K562 (cell line): Measurements from ENCODE around the gene AGMO. TPM values are rescaled to one million over a fixed set of nuclear protein-coding genes. Genes with fewer than 3 reads are reported as not detected.

Experiments used
- ATAC-seq: fragments of 200-7000 bp; cut with Tn5 transposase; 3 replicates; pipeline ENCODE4 v1.9.1; 2020; ENCODE audit warnings: moderate library complexity
- BruUV-seq: library from RNA; stranded (reverse); fragments of 400-500 nt; replicated peaks from 2 replicates; lab custom pipeline; 2021; lab: Mats Ljungman, UMichigan
- CTCF ChIA-PET: fragments of 300-600 bp; formaldehyde crosslinking; extraction: SDS; loops from one replicate; lab custom pipeline; 2021; ENCODE audit warnings: low intra/inter-chr PET ratio; lab: Yijun Ruan, JAX
- POLR2A ChIA-PET: fragments of 300-600, 350-650 bp; sonication (Branson Sonifier 250); formaldehyde crosslinking; extraction: SDS; loops from one replicate; lab custom pipeline; 2021; ENCODE audit warnings: antibody characterized with exemption, inconsistent platforms; lab: Yijun Ruan, JAX
- DNase-seq, 4 experiments: peaks; one replicate each; pipeline versions ENCODE4 v3.0.0 to v3.0.0-alpha.2; 2011 to 2018; ENCODE audit warnings: low spot score in 3 of 4, mixed read lengths in 3 of 4; ENCODE audit errors: extremely low read depth in 1 of 4
- FAIRE-seq: peaks from 2 replicates; lab custom pipeline; 2011; peaks lifted over from hg19 to GRCh38; lab: Jason Lieb, UNC
- H2AFZ ChIP-seq: 2 replicates; pipeline ENCODE4 v1.6.0; 2011; ENCODE audit warnings: low read depth, low read length, control low read depth, inconsistent platforms
- H3K27ac ChIP-seq: fragments of 200-600 bp; 3 replicates; pipeline ENCODE4 v1.8.0; 2011; ENCODE audit warnings: low read depth, mild to moderate bottlenecking, control low read depth, inconsistent platforms, low read length, moderate library complexity, mixed read lengths; ENCODE audit errors: extremely low read depth
- H3K27me3 ChIP-seq, 2 experiments: fragments of 300-600 bp in 1 of 2; 2 replicates in 1 of 2; 3 replicates in 1 of 2; pipeline versions ENCODE4 v1.6.0 to v1.8.0; 2011; ENCODE audit warnings: inconsistent platforms in 2 of 2, low read length in 2 of 2, mild to moderate bottlenecking in 1 of 2, mixed read lengths in 1 of 2, moderate library complexity in 1 of 2; ENCODE audit not compliant: control insufficient read depth in 2 of 2, insufficient read depth in 2 of 2
- H3K36me3 ChIP-seq: fragments of 300-600 bp; 3 replicates; pipeline ENCODE4 v1.8.0; 2011; ENCODE audit warnings: mild to moderate bottlenecking, low read length, inconsistent platforms; ENCODE audit not compliant: control insufficient read depth, insufficient read depth
- H3K4me1 ChIP-seq, 2 experiments: fragments of 200-600 bp in 1 of 2; replicated peaks in 1 of 2; 2 replicates in 1 of 2; 3 replicates in 1 of 2; pipeline versions ENCODE4 v1.5.1 to v1.8.0; 2011; ENCODE audit warnings: inconsistent platforms in 2 of 2, low read length in 2 of 2, mild to moderate bottlenecking in 1 of 2, mixed read lengths in 1 of 2, moderate library complexity in 1 of 2; ENCODE audit not compliant: control insufficient read depth in 2 of 2, insufficient read depth in 2 of 2
- H3K4me2 ChIP-seq: 2 replicates; pipeline ENCODE4 v1.6.1; 2011; ENCODE audit warnings: low read length, control low read depth, inconsistent platforms, mixed read lengths; ENCODE audit not compliant: insufficient read depth
- H3K4me3 ChIP-seq: fragments of 200-600 bp; sonication (generic), shearing (Covaris generic); 2 replicates; pipeline ENCODE4 v1.5.1; 2016; ENCODE audit warnings: control low read depth, inconsistent platforms
- H3K79me2 ChIP-seq: fragments of 200-600 bp; 3 replicates; pipeline ENCODE4 v1.8.0; 2011; ENCODE audit warnings: low read length, inconsistent platforms; ENCODE audit not compliant: control insufficient read depth, insufficient read depth
- H3K9ac ChIP-seq, 2 experiments: 2 replicates each; pipeline versions ENCODE4 v1.6.0 to v1.6.1; 2011; ENCODE audit warnings: low read depth in 2 of 2, low read length in 2 of 2, control low read depth in 1 of 2, inconsistent platforms in 1 of 2, mild to moderate bottlenecking in 1 of 2, mixed read lengths in 1 of 2; ENCODE audit not compliant: insufficient read depth in 1 of 2
- H3K9me1 ChIP-seq: one replicate; pipeline ENCODE4 v1.6.0; 2011; ENCODE audit warnings: inconsistent platforms, mild to moderate bottlenecking, low read length, moderate library complexity; ENCODE audit not compliant: control insufficient read depth, insufficient read depth
- H3K9me3 ChIP-seq: replicated peaks from 2 replicates; pipeline ENCODE4 v1.5.1; 2011; ENCODE audit warnings: low read depth, low read length, inconsistent platforms; ENCODE audit not compliant: control insufficient read depth, insufficient read depth
- H4K20me1 ChIP-seq: replicated peaks from 2 replicates; pipeline ENCODE4 v1.6.1; 2011; ENCODE audit warnings: low read length, inconsistent platforms, mixed read lengths; ENCODE audit not compliant: control insufficient read depth, insufficient read depth
- ATF7 ChIP-seq: fragments of 450-650 bp; IDR thresholded peaks from 2 replicates; pipeline ENCODE4 v1.7.1; 2014; ENCODE audit warnings: mild to moderate bottlenecking, moderate library complexity
- KDM1A ChIP-seq, 2 experiments: fragments of 450-650 bp; IDR thresholded peaks; 2 replicates each; pipeline ENCODE4 v1.6.1; 2016; ENCODE audit warnings: mild to moderate bottlenecking in 2 of 2
- KLF1 ChIP-seq: fragments of 450-650 bp; IDR thresholded peaks from 2 replicates; pipeline ENCODE4 v1.6.1; 2016; ENCODE audit warnings: missing genetic modification characterization, missing compliant biosample characterization
- NRF1 ChIP-seq, 2 experiments: fragments of 450-650 bp; IDR thresholded peaks in 1 of 2; conservative IDR thresholded peaks in 1 of 2; 2 replicates each; pipeline ENCODE4 v1.6.1; 2014; ENCODE audit warnings: mild to moderate bottlenecking in 2 of 2
- RUNX1 ChIP-seq: sonication (generic); IDR thresholded peaks from 2 replicates; pipeline ENCODE4 v1.6.1; 2016; ENCODE audit warnings: antibody characterized with exemption, low read depth
- SREBF2 ChIP-seq: sonication (generic); formaldehyde crosslinking; IDR thresholded peaks from 2 replicates; pipeline ENCODE4 v1.4.0; 2020; ENCODE audit warnings: mild to moderate bottlenecking, missing genetic modification reagents
- ZBTB34 ChIP-seq: fragments of 250-450 bp; sonication (Bioruptor Pico); IDR thresholded peaks from 2 replicates; pipeline ENCODE4 v1.8.0; 2021; ENCODE audit warnings: mild to moderate bottlenecking, moderate library complexity
- ZFP1 ChIP-seq: fragments of 450-650 bp; formaldehyde crosslinking; IDR thresholded peaks from 2 replicates; pipeline ENCODE4 v1.4.0; 2020; ENCODE audit warnings: mild to moderate bottlenecking, mixed read lengths
- ZFP91 ChIP-seq: sonication (generic); formaldehyde crosslinking; IDR thresholded peaks from 2 replicates; pipeline ENCODE4 v1.8.0; 2022; ENCODE audit warnings: mild to moderate bottlenecking, missing genetic modification reagents
- ZNF174 ChIP-seq: fragments of 250-450 bp; sonication (Bioruptor Pico); IDR thresholded peaks from 2 replicates; pipeline ENCODE4 v1.4.0; 2020; ENCODE audit warnings: mild to moderate bottlenecking
- in situ Hi-C: fragments of 300-500 bp; cut with MboI; formaldehyde crosslinking; loops from 4 replicates; pipeline ENCODE4 v1.15.0; 2018; ENCODE audit warnings: inconsistent platforms, mixed read lengths
- intact Hi-C: fragments of 100-400 bp; cut with micrococcal nuclease; formaldehyde crosslinking; loops from 2 replicates; pipeline ENCODE4 v1.14.2; 2022
- polyA plus RNA-seq, 8 experiments: library from polyadenylated mRNA; depleted of rRNA in 4 of 8; stranded (reverse) in 5 of 8; unstranded in 3 of 8; fragments of >200 nt; fragmentation: Nextera tagmentation in 2 of 8; fragmentation: Illumina TruSeq in 1 of 8; extraction: Ambion mirVana in 2 of 8; extraction: Trizol in 1 of 8; gene quantifications; 2 replicates each; pipeline versions ENCODE4 v1.2.1 to v1.2.3, GENCODE V29; 2011 to 2014; ENCODE audit warnings: inconsistent platforms in 1 of 8, missing spikeins in 1 of 8
- total RNA-seq, 7 experiments: library from RNA; depleted of rRNA in 6 of 7; stranded (reverse); fragments of >200 nt in 6 of 7; fragmentation: Illumina TruSeq in 2 of 7; extraction: Trizol in 2 of 7; gene quantifications; 2 replicates each; pipeline versions ENCODE4 v1.2.1 to v1.2.3, GENCODE V29; 2011 to 2021; ENCODE audit warnings: low replicate concordance in 1 of 7

Gene AGMO
- total and polyA plus RNA-seq, 9 of the 15 experiments (the other 6 are each of a cell fraction or from before 2014, with no cell fraction given) = 0.30 to 1.4 (median 0.69) TPM; not detected in 1

GRCh38 chr7:15308821-15309220, 253.0 kb downstream of the AGMO start (continued):
- TF ChIP-seq ZFP91 (CRISPR knock-in tag) (no peak), SREBF2 (no peak), KLF1 (tag) (no peak), ZFP1 (CRISPR knock-in tag) (no peak), KDM1A (IDR thresholded peaks at IDR 0.05) (no peak)

- intact Hi-C loops = no loop called here
- no TSS peak for BruUV-seq
- TF ChIP-seq ZBTB34 (CRISPR knock-in tag) (no peak), RUNX1 (no peak), ZNF174 (CRISPR knock-in tag) (no peak), ATF7 (no peak), NRF1 (conservative IDR thresholded peaks at IDR 0.05 in 1 of 2, IDR thresholded peaks at IDR 0.05 in 1 of 2) (no peak)
- no peak overlapping the region for H3K4me2 ChIP-seq
- no peak overlapping the region for H3K9ac ChIP-seq
- no peaks in the 10 kb centered on the region for H3K36me3 ChIP-seq
- H3K9me1 ChIP-seq = no peaks in the 10 kb centered on the region
- DNase-seq (no peak), ATAC-seq (no peak), FAIRE-seq (no peak)
- H3K4me1 ChIP-seq = no peaks in the 10 kb centered on the region
- H3K79me2 ChIP-seq = no peaks in the 10 kb centered on the region
- ChIA-PET POLR2A (no interaction called here), CTCF (no interaction called here)
- no peak overlapping the region for H3K4me3 ChIP-seq
- no peak overlapping the region for H2AFZ ChIP-seq
- no peaks in the 10 kb centered on the region for H3K27me3 ChIP-seq
- no peaks in the 10 kb centered on the region; the same call in 1 of the 2 replicates for H3K9me3 ChIP-seq
- H3K27ac ChIP-seq = no peak overlapping the region
- H4K20me1 ChIP-seq = no peaks in the 10 kb centered on the region
- in situ Hi-C loops = loop anchor here (25.0 kb wide), 1 partner anchor 756 kb away; no protein-coding TSS in a partner anchor
Measured at GRCh38 chr7:15306296-15306695, 255.5 kb downstream of the AGMO start.
